ENCODE measurements around the gene LRRC37A3.
A peak's percentile ranks its signal among the peaks of the same experiment; 100 is the strongest.
"Not testable (repeated sequence)": the region's sequence is repeated elsewhere in the genome, so short reads cannot be mapped to it uniquely, and the experiment has no call there.

DNA sequence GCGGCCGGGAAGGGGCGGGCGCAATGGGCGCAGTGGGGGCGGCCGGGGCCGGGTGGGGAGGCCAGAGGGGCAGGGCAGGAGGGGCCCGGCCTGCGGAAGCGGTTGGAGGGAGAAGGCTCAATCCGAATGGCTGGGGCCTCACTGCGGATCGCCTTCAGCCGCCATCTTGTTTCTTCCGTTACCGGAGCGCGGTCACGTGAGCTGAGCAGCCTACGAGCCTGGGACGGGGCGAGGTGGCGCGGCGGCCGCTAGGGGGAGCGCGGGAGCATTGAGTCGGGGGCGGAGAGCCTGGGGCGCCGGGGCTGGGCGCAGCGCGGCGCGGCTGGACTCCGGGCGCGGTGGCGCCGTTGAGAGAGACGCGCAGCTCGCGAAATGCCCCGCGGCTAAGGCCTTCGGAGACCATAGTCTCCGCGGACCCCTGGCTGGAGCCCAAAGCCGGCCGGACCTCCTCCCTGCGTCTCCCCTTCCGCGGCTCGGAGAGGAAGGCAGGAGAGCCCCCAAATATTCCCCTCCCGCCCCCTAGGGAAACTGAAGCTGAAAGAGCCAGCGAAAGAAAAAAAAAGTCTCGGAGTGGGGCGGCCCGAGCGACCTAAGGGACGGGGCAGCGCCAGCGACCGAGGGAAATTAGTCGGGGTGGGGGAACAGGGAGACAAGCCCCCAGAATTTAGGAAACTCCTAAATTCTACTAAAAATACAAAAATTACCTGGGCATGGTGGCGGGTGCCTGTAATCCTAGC is at the start of gene LRRC37A3:
- TF ChIP-seq, protein P1, sequence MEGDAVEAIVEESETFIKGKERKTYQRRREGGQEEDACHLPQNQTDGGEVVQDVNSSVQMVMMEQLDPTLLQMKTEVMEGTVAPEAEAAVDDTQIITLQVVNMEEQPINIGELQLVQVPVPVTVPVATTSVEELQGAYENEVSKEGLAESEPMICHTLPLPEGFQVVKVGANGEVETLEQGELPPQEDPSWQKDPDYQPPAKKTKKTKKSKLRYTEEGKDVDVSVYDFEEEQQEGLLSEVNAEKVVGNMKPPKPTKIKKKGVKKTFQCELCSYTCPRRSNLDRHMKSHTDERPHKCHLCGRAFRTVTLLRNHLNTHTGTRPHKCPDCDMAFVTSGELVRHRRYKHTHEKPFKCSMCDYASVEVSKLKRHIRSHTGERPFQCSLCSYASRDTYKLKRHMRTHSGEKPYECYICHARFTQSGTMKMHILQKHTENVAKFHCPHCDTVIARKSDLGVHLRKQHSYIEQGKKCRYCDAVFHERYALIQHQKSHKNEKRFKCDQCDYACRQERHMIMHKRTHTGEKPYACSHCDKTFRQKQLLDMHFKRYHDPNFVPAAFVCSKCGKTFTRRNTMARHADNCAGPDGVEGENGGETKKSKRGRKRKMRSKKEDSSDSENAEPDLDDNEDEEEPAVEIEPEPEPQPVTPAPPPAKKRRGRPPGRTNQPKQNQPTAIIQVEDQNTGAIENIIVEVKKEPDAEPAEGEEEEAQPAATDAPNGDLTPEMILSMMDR (conservative IDR thresholded peaks at IDR 0.05 in 1 of 2, IDR thresholded peaks at IDR 0.05 in 1 of 2; ENCODE audit: low read depth in 1 of 2, low read length in 2 of 2) = peak; percentile 59 to 78
- not testable (repeated sequence) for TF ChIP-seq EZH2 (IDR thresholded peaks at IDR 0.05; ENCODE audit: low read length, missing control alignments)
